ENCODE measurements around the gene MAPK7. TPM values are rescaled to one million over a fixed set of nuclear protein-coding genes. Genes with fewer than 3 reads are reported as not detected.

The MAPK7 gene
- total RNA-seq, 2 donors from 2014 or later = 15.9 to 17.8 TPM

DNA sequence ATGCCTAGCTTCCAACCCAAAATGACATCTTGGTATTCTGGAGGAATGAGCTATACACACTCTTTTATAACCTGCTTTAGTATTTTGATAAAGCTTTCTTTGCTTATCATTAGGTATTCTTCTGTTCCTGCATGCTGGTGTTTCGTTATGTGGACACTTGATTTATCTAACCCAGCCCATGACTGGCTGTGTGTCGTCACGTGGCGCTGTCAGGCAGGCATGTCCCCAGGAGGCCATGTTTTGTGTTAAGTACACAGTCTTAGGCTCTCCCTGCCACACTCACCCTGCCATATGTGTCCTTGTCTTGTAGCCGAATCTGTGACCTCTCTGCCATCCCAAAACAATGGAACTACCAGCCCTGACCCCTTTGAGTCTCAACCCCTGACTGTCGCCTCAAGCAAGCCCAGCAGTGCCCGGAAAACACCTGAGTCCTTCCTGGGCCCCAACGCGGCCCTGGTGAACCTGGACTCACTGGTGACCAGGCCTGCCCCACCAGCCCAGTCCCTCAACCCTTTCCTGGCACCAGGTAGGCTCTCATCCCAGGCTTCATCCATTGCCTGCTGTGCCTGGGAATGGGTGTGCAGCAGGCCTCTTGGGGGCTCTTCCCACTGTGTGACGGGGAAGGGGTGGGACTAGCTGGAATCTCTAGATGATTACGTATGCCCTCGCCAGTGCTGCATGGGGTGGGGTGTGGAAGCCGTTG lies 46.6 kb upstream of the MAPK7 start:
- no peak overlapping the region for H3K4me3 ChIP-seq
- DNase-seq (ENCODE audit: low spot score) = no peak
- H3K27me3 ChIP-seq = no peaks in the 10 kb centered on the region
- peaks cover 0 to 21% of the 10 kb centered on the region in 2 donors for H3K4me1 ChIP-seq
- peaks cover 29% of the 10 kb centered on the region for H3K36me3 ChIP-seq
- H3K27ac ChIP-seq = no peak overlapping the region
- TF ChIP-seq, protein P1, sequence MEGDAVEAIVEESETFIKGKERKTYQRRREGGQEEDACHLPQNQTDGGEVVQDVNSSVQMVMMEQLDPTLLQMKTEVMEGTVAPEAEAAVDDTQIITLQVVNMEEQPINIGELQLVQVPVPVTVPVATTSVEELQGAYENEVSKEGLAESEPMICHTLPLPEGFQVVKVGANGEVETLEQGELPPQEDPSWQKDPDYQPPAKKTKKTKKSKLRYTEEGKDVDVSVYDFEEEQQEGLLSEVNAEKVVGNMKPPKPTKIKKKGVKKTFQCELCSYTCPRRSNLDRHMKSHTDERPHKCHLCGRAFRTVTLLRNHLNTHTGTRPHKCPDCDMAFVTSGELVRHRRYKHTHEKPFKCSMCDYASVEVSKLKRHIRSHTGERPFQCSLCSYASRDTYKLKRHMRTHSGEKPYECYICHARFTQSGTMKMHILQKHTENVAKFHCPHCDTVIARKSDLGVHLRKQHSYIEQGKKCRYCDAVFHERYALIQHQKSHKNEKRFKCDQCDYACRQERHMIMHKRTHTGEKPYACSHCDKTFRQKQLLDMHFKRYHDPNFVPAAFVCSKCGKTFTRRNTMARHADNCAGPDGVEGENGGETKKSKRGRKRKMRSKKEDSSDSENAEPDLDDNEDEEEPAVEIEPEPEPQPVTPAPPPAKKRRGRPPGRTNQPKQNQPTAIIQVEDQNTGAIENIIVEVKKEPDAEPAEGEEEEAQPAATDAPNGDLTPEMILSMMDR (IDR thresholded peaks at IDR 0.05) = no peak
- no peaks in the 10 kb centered on the region for H3K9me3 ChIP-seq

DNA sequence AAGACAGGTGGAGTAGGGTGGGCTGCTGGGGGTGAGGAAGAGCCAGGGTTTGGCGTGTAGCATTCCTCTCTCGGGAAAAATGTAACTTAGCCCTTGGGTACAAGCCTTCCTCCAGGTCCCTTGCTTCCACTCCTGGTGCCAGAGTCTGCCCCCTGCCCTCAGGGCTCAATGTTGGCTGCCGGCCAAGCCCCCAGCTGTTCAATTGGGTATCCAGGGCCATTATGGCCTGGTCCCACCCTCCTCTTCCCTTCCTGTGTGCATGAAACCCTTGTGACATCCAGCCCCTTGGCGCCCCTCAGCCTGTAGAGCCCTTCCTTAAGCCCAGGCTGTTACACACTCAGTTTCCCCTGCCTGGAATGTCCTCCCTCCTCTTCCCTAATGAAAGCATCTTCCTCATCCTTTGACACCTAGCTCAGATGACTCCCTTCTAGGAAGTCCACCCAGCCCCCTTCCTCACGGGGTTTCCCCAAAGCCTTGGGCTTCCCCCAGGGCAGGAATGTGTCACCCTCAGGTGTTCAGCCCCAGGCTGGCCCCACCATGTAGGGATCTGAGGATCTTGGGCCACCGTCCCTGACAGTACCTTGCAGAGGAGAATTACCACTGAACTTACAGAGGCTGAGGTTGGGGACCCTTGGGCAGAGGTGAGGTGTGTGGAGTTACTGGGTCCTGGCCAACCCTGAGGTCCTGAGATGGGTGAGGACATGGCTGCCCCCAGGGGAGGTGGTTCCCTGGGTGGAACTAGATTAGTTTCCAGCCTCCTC lies 45.7 kb upstream of the MAPK7 start:
- TF ChIP-seq, protein P1 (IDR thresholded peaks at IDR 0.05) = no peak
- Histone ChIP-seq H3K4me1 (peaks cover 0 to 30% of the 10 kb centered on the region in 2 donors), H3K27me3 (no peaks in the 10 kb centered on the region), H3K9me3 (no peaks in the 10 kb centered on the region), H3K27ac (no peak overlapping the region), H3K36me3 (peaks cover 29% of the 10 kb centered on the region), H3K4me3 (no peak overlapping the region)
- DNase-seq (ENCODE audit: low spot score) = no peak

DNA sequence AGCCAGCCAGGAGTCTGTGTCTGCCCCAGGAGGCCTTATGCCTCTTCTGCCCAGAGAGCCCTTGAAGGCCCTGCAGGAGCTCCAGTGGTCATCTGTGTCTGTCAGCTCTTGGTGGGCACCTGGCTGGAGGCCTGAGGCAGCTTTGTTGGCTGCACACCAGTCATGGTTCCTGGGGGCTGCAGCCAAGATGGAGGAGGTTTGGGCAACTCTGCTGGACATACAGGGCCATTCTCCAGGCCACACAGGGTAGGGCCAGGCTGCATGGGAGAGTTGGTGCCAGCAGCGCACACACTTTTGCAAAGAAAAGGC lies 45.2 kb upstream of the MAPK7 start:
- TF ChIP-seq, protein P1 (IDR thresholded peaks at IDR 0.05) = no peak
- peaks cover 29% of the 10 kb centered on the region for H3K36me3 ChIP-seq
- H3K9me3 ChIP-seq = no peaks in the 10 kb centered on the region
- H3K4me3 ChIP-seq = no peak overlapping the region
- H3K4me1 ChIP-seq = peaks cover 0 to 35% of the 10 kb centered on the region in 2 donors
- no peaks in the 10 kb centered on the region for H3K27me3 ChIP-seq
- H3K27ac ChIP-seq = no peak overlapping the region
- no peak for DNase-seq (ENCODE audit: low spot score)

DNA sequence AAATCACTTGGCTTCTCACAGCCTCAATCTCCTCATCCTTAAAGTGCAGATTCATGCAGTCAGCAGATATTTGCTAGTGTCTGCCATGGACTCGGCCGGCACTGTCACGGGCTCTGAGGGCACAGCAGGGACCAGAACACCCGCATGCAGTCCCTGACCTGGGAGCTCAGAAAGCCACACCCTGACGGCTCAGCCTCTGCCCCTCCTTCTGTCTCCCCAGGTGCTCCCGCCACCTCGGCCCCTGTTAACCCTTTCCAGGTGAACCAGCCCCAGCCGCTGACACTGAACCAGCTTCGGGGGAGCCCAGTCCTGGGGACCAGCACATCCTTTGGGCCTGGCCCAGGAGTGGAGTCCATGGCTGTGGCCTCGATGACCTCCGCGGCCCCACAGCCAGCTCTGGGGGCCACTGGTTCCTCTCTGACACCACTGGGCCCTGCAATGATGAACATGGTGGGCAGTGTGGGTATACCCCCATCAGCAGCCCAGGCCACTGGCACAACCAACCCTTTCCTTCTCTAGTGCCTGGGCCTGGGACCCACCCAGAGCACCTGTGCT lies 44.5 kb upstream of the MAPK7 start:
- DNase-seq (ENCODE audit: low spot score) = no peak
- Histone ChIP-seq H3K9me3 (no peaks in the 10 kb centered on the region), H3K4me1 (peaks cover 0 to 41% of the 10 kb centered on the region in 2 donors), H3K27ac (no peak overlapping the region), H3K36me3 (peaks cover 22% of the 10 kb centered on the region), H3K27me3 (no peaks in the 10 kb centered on the region), H3K4me3 (no peak overlapping the region)
- TF ChIP-seq, protein P1 (IDR thresholded peaks at IDR 0.05) = no peak

DNA sequence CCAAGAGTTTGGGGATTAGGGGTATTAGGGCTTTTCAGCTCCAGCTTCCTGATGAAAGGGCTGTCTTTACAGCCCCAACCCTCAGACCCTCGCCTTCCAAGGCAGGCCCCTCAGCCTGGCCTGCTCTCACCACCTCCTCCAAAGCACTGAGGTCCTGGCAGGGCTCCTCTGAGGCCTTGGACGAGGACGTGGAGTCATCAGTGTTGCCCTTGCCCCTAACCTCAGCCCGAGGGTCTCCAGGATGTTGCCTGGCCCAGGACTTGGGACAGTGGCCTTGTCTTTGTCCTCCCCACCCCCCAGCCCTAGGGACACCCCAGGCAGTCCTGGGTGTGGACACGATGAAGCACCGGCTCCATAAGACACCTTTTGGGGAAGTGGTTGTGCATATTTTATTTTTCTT lies 44.0 kb upstream of the MAPK7 start:
- Histone ChIP-seq H3K4me1 (peaks cover 0 to 41% of the 10 kb centered on the region in 2 donors), H3K36me3 (peaks cover 18% of the 10 kb centered on the region), H3K4me3 (no peak overlapping the region), H3K27ac (no peak overlapping the region), H3K9me3 (no peaks in the 10 kb centered on the region), H3K27me3 (no peaks in the 10 kb centered on the region)
- no peak for DNase-seq (ENCODE audit: low spot score)
- TF ChIP-seq, protein P1 (IDR thresholded peaks at IDR 0.05) = no peak

All from right atrium auricular region (tissue), 2 donors.